ENCODE data around the gene ATP5IF1.

ATP5IF1 gene

DNA sequence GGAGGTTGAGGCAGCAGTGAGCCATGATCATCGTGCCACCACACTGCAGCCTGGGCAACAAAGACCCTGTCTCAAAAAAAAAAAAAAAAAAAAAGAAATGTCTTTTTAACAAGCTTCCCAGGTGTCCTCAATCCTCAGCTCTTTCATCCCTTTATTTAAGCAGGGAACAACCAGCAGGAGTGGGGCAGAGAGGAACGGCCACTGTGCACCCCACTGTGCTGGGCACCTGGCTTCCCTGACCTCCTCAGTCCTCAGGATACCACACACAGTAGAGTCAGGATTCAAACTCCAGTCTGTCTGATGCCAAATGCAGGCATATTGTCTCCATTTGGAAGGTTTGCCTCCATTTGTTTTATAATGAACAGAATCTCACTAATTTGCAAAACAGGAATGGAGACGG lies 39.6 kb upstream of the ATP5IF1 start:
- DNase-seq (ENCODE audit: low read depth, low spot score): no peak
- Histone ChIP-seq H3K9ac (ENCODE audit: insufficient read length, low read depth) (no peak overlapping the region), H3K27me3 (ENCODE audit: insufficient read depth, insufficient read length) (no peaks in the 10 kb centered on the region), H3K4me3 (ENCODE audit: insufficient read length, low read depth) (no peak overlapping the region), H3K36me3 (ENCODE audit: insufficient read depth, insufficient read length, low read length) (peaks cover 43% of the 10 kb centered on the region), H3K4me1 (ENCODE audit: insufficient read depth, insufficient read length) (peaks cover 28% of the 10 kb centered on the region), H3K9me3 (ENCODE audit: insufficient read depth, low read length) (no peaks in the 10 kb centered on the region)
- TF ChIP-seq YY1 (IDR thresholded peaks at IDR 0.05; ENCODE audit: insufficient read depth, insufficient read length): no peak
- TF ChIP-seq ZNF274 (IDR thresholded peaks at IDR 0.05; ENCODE audit: low read depth, low read length): no peak
- TF ChIP-seq SUZ12 (IDR thresholded peaks at IDR 0.05; ENCODE audit: extremely low read depth, insufficient read depth, insufficient read length): no peak

DNA sequence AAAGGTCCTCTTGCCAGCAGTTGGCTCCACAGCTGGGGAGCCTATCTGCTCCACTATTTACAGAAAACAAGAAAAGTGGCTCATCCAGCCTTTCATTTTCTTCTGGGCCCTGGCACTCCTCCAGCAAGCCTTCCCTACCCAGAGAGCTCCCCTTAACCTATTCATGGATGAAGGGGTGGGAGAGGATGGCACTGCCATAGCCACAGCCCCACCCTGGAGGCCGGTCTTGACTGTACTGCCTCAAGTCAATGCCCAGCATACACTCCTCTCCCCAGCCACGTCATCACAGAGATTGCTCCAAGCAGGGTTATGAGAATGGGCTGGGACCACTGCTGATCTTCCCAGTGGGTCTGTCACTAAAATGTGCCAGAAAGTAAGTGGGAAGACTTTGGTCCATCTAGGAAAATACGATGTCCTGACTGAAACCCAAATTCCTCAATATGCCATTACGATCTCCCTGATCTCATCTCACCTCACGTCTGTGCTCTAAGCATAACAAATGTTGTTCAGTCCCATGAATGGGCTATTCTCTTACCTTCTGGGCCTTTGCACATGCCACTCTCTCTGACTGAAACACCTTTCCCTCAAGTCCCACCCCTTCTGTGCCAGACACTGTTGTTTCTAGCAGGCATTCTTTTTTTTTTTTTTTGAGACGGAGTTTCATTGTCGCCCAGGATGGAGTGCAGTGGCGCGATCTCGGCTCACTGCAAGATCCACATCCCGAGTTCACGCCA lies 38.1 kb upstream of the ATP5IF1 start:
- peaks cover 28% of the 10 kb centered on the region for H3K4me1 ChIP-seq (ENCODE audit: insufficient read depth, insufficient read length)
- no peak for DNase-seq (ENCODE audit: low read depth, low spot score)
- no peaks in the 10 kb centered on the region for H3K9me3 ChIP-seq (ENCODE audit: insufficient read depth, low read length)
- H3K4me3 ChIP-seq (ENCODE audit: insufficient read length, low read depth): no peak overlapping the region
- H3K9ac ChIP-seq (ENCODE audit: insufficient read length, low read depth): no peak overlapping the region
- H3K27me3 ChIP-seq (ENCODE audit: insufficient read depth, insufficient read length): no peaks in the 10 kb centered on the region
- TF ChIP-seq SUZ12 (IDR thresholded peaks at IDR 0.05; ENCODE audit: extremely low read depth, insufficient read depth, insufficient read length) (no peak), ZNF274 (IDR thresholded peaks at IDR 0.05; ENCODE audit: low read depth, low read length) (no peak), YY1 (IDR thresholded peaks at IDR 0.05; ENCODE audit: insufficient read depth, insufficient read length) (no peak)
- H3K36me3 ChIP-seq (ENCODE audit: insufficient read depth, insufficient read length, low read length): peaks cover 54% of the 10 kb centered on the region

- H3K4me1 ChIP-seq (ENCODE audit: insufficient read depth, insufficient read length): peaks cover 14% of the 10 kb centered on the region
- H3K9ac ChIP-seq (ENCODE audit: insufficient read length, low read depth): no peak overlapping the region
- no peaks in the 10 kb centered on the region for H3K9me3 ChIP-seq (ENCODE audit: insufficient read depth, low read length)
- no peaks in the 10 kb centered on the region for H3K27me3 ChIP-seq (ENCODE audit: insufficient read depth, insufficient read length)
- H3K4me3 ChIP-seq (ENCODE audit: insufficient read length, low read depth): no peak overlapping the region
- peaks cover 67% of the 10 kb centered on the region for H3K36me3 ChIP-seq (ENCODE audit: insufficient read depth, insufficient read length, low read length)
- no peak for DNase-seq (ENCODE audit: low read depth, low spot score)
- TF ChIP-seq SUZ12 (IDR thresholded peaks at IDR 0.05; ENCODE audit: extremely low read depth, insufficient read depth, insufficient read length): no peak
- no peak for TF ChIP-seq ZNF274 (IDR thresholded peaks at IDR 0.05; ENCODE audit: low read depth, low read length)
- no peak for TF ChIP-seq YY1 (IDR thresholded peaks at IDR 0.05; ENCODE audit: insufficient read depth, insufficient read length)
Observed at GRCh38 chr1:28199328-28200233, 36.3 kb upstream of the ATP5IF1 start.

- TF ChIP-seq YY1 (IDR thresholded peaks at IDR 0.05; ENCODE audit: insufficient read depth, insufficient read length): no peak
- TF ChIP-seq ZNF274 (IDR thresholded peaks at IDR 0.05; ENCODE audit: low read depth, low read length): no peak
- no peak for TF ChIP-seq SUZ12 (IDR thresholded peaks at IDR 0.05; ENCODE audit: extremely low read depth, insufficient read depth, insufficient read length)
- Histone ChIP-seq H3K9ac (ENCODE audit: insufficient read length, low read depth) (no peak overlapping the region), H3K36me3 (ENCODE audit: insufficient read depth, insufficient read length, low read length) (peaks cover 74% of the 10 kb centered on the region), H3K9me3 (ENCODE audit: insufficient read depth, low read length) (no peaks in the 10 kb centered on the region), H3K4me3 (ENCODE audit: insufficient read length, low read depth) (no peak overlapping the region), H3K4me1 (ENCODE audit: insufficient read depth, insufficient read length) (peaks cover 13% of the 10 kb centered on the region), H3K27me3 (ENCODE audit: insufficient read depth, insufficient read length) (no peaks in the 10 kb centered on the region)
- no peak for DNase-seq (ENCODE audit: low read depth, low spot score)
Observed at GRCh38 chr1:28200234-28200873, 35.6 kb upstream of the ATP5IF1 start.

GRCh38 chr1:28205243-28205642 lies 30.7 kb upstream of the ATP5IF1 start:
- Histone ChIP-seq H3K4me1 (ENCODE audit: insufficient read depth, insufficient read length) (no peaks in the 10 kb centered on the region), H3K27me3 (ENCODE audit: insufficient read depth, insufficient read length) (no peaks in the 10 kb centered on the region), H3K9me3 (ENCODE audit: insufficient read depth, low read length) (no peaks in the 10 kb centered on the region), H3K4me3 (ENCODE audit: insufficient read length, low read depth) (no peak overlapping the region), H3K9ac (ENCODE audit: insufficient read length, low read depth) (no peak overlapping the region), H3K36me3 (ENCODE audit: insufficient read depth, insufficient read length, low read length) (peaks cover 92% of the 10 kb centered on the region)
- TF ChIP-seq ZNF274 (IDR thresholded peaks at IDR 0.05; ENCODE audit: low read depth, low read length): no peak
- no peak for TF ChIP-seq YY1 (IDR thresholded peaks at IDR 0.05; ENCODE audit: insufficient read depth, insufficient read length)
- TF ChIP-seq SUZ12 (IDR thresholded peaks at IDR 0.05; ENCODE audit: extremely low read depth, insufficient read depth, insufficient read length): no peak
- no peak for DNase-seq (ENCODE audit: low read depth, low spot score)

DNA sequence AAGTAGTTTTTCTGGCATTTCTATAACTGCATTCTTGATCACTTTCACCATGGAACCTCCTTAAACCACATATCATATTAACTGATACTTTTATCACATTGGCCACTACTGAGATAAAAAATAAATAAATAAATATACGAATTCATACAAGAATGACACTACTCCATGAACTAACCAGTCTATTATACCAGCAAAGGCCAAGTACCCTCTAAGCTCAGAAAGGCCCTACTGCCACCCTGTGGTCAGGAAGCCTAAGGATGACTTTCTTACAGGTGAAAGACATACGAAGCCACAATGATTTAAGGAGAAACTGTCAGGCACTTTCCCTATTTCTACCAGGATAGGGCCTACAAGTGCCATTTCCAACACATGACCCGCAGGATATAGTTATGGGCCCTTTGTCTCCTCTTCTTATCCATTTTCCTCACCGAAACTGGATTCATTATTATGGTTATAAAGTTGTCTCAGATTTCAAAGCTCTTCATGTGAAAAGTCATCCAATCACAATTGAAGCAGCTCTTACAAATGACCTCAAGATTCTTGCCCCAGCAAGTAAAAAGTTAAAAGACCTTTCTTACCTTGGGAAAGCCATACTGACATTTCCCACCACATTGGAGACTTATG lies 27.0 kb upstream of the ATP5IF1 start:
- Histone ChIP-seq H3K4me1 (ENCODE audit: insufficient read depth, insufficient read length) (no peaks in the 10 kb centered on the region), H3K9ac (ENCODE audit: insufficient read length, low read depth) (no peak overlapping the region), H3K36me3 (ENCODE audit: insufficient read depth, insufficient read length, low read length) (peaks cover 87% of the 10 kb centered on the region), H3K9me3 (ENCODE audit: insufficient read depth, low read length) (no peaks in the 10 kb centered on the region), H3K4me3 (ENCODE audit: insufficient read length, low read depth) (no peak overlapping the region), H3K27me3 (ENCODE audit: insufficient read depth, insufficient read length) (no peaks in the 10 kb centered on the region)
- DNase-seq (ENCODE audit: low read depth, low spot score): peak; percentile 44
- TF ChIP-seq SUZ12 (IDR thresholded peaks at IDR 0.05; ENCODE audit: extremely low read depth, insufficient read depth, insufficient read length): no peak
- TF ChIP-seq ZNF274 (IDR thresholded peaks at IDR 0.05; ENCODE audit: low read depth, low read length): no peak
- no peak for TF ChIP-seq YY1 (IDR thresholded peaks at IDR 0.05; ENCODE audit: insufficient read depth, insufficient read length)
